Aorta (tissue), 5 donors: ENCODE measurements around the gene PAPPA2. TPM values are rescaled to one million over a fixed set of nuclear protein-coding genes. Genes with fewer than 3 reads are reported as not detected.

Experiments
- ATAC-seq: fragments of 200-7000 bp; cut with Tn5 transposase; one replicate; pipeline ENCODE4 v1.9.1; 2022; ENCODE audit warnings: moderate library complexity; ENCODE audit not compliant: low FRiP score
- DNase-seq, 2 donors: peaks; one replicate each; pipeline ENCODE4 v3.0.0-alpha.2; 2020
- H3K27ac ChIP-seq, 2 donors: one replicate each; pipeline ENCODE4 v1.5.1; 2013; ENCODE audit warnings: low read length in 2 of 2, mild to moderate bottlenecking in 2 of 2, moderate library complexity in 2 of 2, control low read depth in 1 of 2, inconsistent platforms in 1 of 2, low read depth in 1 of 2
- H3K27me3 ChIP-seq, 2 donors: one replicate each; pipeline ENCODE4 v1.6.1; 2013; ENCODE audit warnings: control low read depth in 1 of 2, low read length in 1 of 2, mild to moderate bottlenecking in 1 of 2, moderate library complexity in 1 of 2; ENCODE audit not compliant: insufficient read depth in 2 of 2, control insufficient read depth in 1 of 2
- H3K36me3 ChIP-seq, 2 donors: one replicate each; pipeline ENCODE4 v1.6.1; 2013; ENCODE audit warnings: control low read depth in 1 of 2, low read length in 1 of 2, mild to moderate bottlenecking in 1 of 2; ENCODE audit not compliant: insufficient read depth in 2 of 2, control insufficient read depth in 1 of 2
- H3K4me1 ChIP-seq, 2 donors: one replicate each; pipeline ENCODE4 v1.6.1; 2013; ENCODE audit warnings: low read length in 2 of 2, control low read depth in 1 of 2, mild to moderate bottlenecking in 1 of 2, moderate library complexity in 1 of 2; ENCODE audit not compliant: insufficient read depth in 2 of 2, control insufficient read depth in 1 of 2
- H3K4me3 ChIP-seq, 2 donors: one replicate each; pipeline ENCODE4 v1.5.1; 2013; ENCODE audit warnings: low read length in 2 of 2, control low read depth in 1 of 2, mild to moderate bottlenecking in 1 of 2
- H3K9me3 ChIP-seq: one replicate; pipeline ENCODE4 v1.6.1; 2013; ENCODE audit warnings: mild to moderate bottlenecking, low read length; ENCODE audit not compliant: control insufficient read depth
- WGBS, 2 donors: extraction: QIAGEN DNeasy Blood & Tissue Kit; methylation state at CpG; one replicate each; pipeline ENCODE4 v1.1.7; 2013; 5-methylcytosine and 5-hydroxymethylcytosine counted together
- intact Hi-C, 2 donors: fragments of 100-400 bp; cut with DNase I; formaldehyde crosslinking; loops; one replicate each; pipeline versions ENCODE4 v1.14.2 to v1.15.0; 2022
- polyA plus RNA-seq, 2 donors: library from polyadenylated mRNA; stranded (reverse); fragments of 200-250 nt; gene quantifications; one replicate each; pipeline ENCODE4 v1.2.3, GENCODE V29; 2013
- total RNA-seq, 2 donors: library from RNA; stranded (reverse); fragmentation: NEBNext Ultra II Directional; extraction: Animal tissue kit (Norgen Biotek cat#: 25700); gene quantifications; one replicate each; pipeline ENCODE4 v1.2.1, GENCODE V29; 2021
- donor health status: healthy with polysubstance abuse.
- donor health status: Bipolar disorder and iron deficiency.
- donor health status: DM: no; HTN: no; CAD: no.
- donor health status: DM: no; HTN: no; CAD: no.
- donor health status: DM: yes; HTN: yes; CAD: no.

The PAPPA2 gene
- total and polyA plus RNA-seq, 4 donors: 3.5 to 4.3 TPM; not detected in 2

DNA sequence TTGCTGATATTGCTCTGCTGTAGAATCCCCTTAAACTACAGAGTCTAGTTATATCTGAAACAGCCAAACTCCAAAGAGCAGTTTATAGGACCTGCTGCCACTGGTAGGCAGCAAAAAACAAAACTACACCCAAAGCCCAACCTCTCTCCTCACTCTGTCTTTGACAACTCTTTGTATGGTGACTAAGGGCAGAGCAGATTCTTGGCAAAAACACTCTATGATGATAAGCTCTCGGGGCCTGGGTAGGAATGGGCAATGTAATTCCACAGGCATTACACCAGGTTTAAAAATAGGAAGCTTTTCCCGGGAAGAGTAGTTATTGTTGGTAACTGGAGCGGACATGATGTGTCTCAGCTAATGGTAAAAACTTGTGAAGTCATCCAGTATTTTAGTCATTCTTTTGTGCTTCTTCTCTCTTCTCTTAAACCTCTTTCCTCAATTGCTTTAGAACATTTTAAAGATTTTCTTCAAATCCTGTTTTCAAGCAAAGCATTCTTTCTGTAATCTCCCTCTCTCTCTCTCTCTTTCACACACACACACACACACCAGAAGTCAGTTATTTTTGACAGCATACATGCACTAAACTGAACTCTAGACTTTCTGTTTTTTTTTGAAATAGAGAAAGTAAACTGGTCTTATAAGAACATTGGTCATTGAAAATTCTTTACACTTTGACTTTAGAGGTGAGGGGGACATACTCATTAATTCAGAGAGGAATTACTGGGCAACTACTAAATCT lies 193.5 kb downstream of the PAPPA2 start:
- H3K4me1 ChIP-seq: peaks cover 5% of the 10 kb centered on the region in 2 donors
- peak overlapping the region; percentile 100 for H3K27ac ChIP-seq
- H3K4me3 ChIP-seq: no peak overlapping the region
- DNase-seq (no peak), ATAC-seq (peak; percentile 89)
- no peaks in the 10 kb centered on the region for H3K36me3 ChIP-seq
- no peaks in the 10 kb centered on the region for H3K27me3 ChIP-seq
- WGBS, 2 donors: 0 to 6% methylated on average over 3 of the region's 3 CpGs
- intact Hi-C loops: loop anchor here (5.0 kb wide), 4 partner anchors 36 to 616 kb away; no protein-coding TSS in a partner anchor
- H3K9me3 ChIP-seq: peaks cover 5% of the 10 kb centered on the region

DNA sequence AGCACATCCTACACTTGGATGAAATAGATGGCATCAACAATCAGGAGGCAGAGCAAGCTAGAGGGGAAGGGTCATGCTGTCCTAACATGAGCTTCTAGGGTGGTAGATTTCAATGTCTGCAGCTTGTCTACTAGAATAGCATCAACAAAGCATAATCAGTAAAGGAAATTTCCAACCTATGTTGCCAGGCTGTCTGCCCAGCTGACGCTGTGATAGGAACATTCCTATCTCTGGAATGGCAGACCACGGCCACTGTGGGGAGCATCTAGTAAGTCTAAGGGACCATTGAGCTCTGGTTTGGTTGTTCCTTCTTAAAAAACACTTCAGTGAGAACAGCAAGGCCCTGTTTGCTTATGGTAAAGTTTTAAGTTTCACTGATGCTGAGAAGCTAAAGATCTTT lies 206.8 kb downstream of the PAPPA2 start:
- Histone ChIP-seq H3K4me1 (no peaks in the 10 kb centered on the region), H3K27me3 (no peaks in the 10 kb centered on the region), H3K4me3 (no peak overlapping the region), H3K36me3 (no peaks in the 10 kb centered on the region), H3K27ac (no peak overlapping the region), H3K9me3 (no peaks in the 10 kb centered on the region)
- DNase-seq: no peak
- intact Hi-C loops: no loop called here
- WGBS, 2 donors: 17 to 19% methylated on average over 2 of the region's 2 CpGs
- no peak for ATAC-seq

DNA sequence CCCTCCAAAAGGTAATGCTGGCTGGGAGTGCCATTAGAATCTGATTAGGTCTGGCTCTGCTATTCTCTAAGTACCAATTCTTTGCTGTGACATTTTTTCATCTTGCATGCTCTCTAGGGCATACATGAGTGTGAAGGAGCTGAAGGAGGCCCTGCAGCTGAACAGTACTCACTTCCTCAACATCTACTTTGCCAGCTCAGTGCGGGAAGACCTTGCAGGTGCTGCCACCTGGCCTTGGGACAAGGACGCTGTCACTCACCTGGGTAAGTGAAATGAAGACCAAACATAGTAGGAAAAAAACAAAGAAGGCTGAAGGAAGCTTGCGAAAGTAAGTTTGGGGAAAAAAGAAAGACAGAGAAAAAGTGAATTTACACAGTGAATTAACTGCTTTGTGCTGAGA lies 207.9 kb downstream of the PAPPA2 start:
- intact Hi-C loops: no loop called here
- Histone ChIP-seq H3K27me3 (no peaks in the 10 kb centered on the region), H3K27ac (no peak overlapping the region), H3K36me3 (no peaks in the 10 kb centered on the region), H3K9me3 (no peaks in the 10 kb centered on the region), H3K4me3 (no peak overlapping the region), H3K4me1 (no peaks in the 10 kb centered on the region)
- no peak for DNase-seq
- no peak for ATAC-seq
- 90 to 91% methylated on average over 3 of the region's 3 CpGs for WGBS, 2 donors

DNA sequence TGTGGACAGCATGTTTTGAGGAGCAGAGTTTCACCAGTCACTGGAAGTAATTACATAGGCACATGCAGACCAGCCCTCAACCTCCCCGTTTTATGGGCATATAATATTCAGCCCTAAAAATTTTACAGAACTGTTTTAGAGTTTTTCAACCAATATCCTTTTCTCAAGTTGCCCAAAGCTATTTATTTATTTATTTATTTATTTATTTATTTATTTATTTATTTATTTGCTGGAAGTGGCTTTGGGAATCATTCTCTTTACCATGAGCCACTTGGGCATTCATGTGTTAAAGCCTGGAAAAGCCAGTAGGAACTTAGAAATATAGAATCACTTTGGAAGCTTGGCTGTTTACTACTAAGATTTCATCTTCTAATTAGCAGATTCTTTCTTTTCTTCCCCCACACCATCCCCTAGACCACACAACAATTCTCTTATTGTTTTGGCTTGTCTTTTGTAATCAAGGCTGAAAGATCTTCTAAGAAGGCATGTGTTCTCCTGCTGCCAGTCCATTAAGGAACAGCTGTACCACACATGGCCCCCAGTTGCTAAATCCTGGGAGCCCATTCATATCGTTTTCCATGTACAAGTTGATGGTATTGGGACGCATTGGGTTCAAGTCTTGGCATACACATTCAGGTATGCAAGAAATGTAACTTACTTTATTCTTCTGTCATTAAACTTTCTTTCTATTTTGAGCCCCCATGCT lies 220.0 kb downstream of the PAPPA2 start:
- intact Hi-C loops: no loop called here
- no peak overlapping the region for H3K4me3 ChIP-seq
- H3K27me3 ChIP-seq: no peaks in the 10 kb centered on the region
- no peak for ATAC-seq
- no peaks in the 10 kb centered on the region for H3K4me1 ChIP-seq
- no peaks in the 10 kb centered on the region for H3K36me3 ChIP-seq
- no peak for DNase-seq
- no peak overlapping the region for H3K27ac ChIP-seq
- no peaks in the 10 kb centered on the region for H3K9me3 ChIP-seq
- WGBS, 2 donors: 86 to 90% methylated on average over 3 of the region's 3 CpGs

DNA sequence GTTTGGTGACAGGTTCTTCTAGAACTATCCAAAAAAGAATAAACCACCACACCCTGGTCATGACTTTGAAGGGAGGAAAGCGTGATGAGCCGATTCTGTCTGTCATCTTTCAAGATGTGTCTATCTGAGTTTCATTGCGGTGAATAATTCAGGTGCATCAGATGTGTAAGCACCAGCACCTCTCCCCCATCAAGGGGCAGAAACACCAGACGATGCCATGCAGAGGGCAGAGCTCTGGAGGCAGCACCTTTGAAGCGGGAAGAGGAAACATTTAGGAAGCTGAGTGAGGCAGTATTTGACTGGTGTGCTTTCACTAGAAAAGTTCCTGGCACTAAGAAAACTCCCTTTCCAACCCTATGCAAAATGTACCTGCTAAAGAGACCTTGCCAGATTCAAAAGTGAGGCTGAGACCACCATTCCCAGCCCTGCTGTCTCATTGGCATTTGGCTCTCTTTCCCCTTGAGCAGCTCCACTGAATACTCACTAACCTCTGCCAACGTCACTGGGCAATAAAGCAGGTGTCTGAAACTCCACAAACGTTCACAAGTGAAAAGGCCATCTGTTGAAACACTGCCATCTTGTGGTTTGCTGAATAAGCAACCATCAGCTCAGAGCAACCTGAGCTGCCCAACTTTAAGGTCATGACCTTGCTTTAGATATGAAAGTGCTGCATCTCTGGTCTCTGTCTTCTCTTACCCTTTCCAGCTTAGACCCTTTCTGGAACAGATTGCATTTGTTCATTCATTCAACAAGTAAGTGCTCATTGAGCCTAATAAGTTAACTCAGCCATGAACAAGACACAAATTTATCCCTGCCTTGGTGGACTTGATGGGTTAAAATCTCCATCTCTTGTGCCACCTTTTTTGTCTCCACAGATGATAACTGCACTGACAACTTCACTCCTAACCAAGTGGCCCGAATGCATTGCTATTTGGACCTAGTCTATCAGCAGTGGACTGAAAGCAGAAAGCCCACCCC lies 228.6 kb downstream of the PAPPA2 start:
- intact Hi-C loops: loop anchor here (1.0 to 10.0 kb wide), 7 partner anchors 34 to 317 kb away; no protein-coding TSS in a partner anchor
- H3K27me3 ChIP-seq: no peaks in the 10 kb centered on the region
- no peak overlapping the region for H3K27ac ChIP-seq
- no peaks in the 10 kb centered on the region for H3K36me3 ChIP-seq
- H3K4me1 ChIP-seq: no peaks in the 10 kb centered on the region
- no peak overlapping the region for H3K4me3 ChIP-seq
- DNase-seq (no peak), ATAC-seq (peak; percentile 68)
- no peaks in the 10 kb centered on the region for H3K9me3 ChIP-seq
- 45 to 48% methylated on average over 8 of the region's 8 CpGs for WGBS, 2 donors

DNA sequence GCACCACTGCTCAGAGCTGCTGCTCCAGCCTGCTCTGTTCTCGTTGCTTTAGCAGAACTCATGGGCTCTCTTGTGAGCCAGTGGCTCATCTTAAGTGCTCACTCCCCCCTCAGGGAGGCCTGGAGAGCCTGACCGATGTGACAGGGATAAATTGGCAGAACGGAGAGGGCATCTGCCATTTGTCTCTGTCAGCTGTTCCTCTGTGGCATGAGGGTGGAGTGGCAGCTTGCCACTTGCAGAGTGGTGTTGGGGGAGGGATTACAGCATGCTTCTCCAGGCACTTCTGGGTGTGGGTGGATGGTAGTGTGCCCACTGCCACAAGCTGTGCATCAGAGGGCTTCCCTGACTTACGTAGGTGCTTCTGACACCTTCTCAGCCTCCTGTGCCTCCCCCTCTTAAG lies 229.5 kb downstream of the PAPPA2 start:
- H3K4me1 ChIP-seq: no peaks in the 10 kb centered on the region
- peak; percentile 48 for ATAC-seq
- H3K27me3 ChIP-seq: no peaks in the 10 kb centered on the region
- H3K36me3 ChIP-seq: no peaks in the 10 kb centered on the region
- intact Hi-C loops: loop anchor here (2.0 to 10.0 kb wide), 6 partner anchors 35 to 318 kb away; no protein-coding TSS in a partner anchor
- 7 to 11% methylated on average over 4 of the region's 4 CpGs for WGBS, 2 donors
- no peak for DNase-seq
- H3K27ac ChIP-seq: no peak overlapping the region
- H3K9me3 ChIP-seq: no peaks in the 10 kb centered on the region
- H3K4me3 ChIP-seq: no peak overlapping the region

DNA sequence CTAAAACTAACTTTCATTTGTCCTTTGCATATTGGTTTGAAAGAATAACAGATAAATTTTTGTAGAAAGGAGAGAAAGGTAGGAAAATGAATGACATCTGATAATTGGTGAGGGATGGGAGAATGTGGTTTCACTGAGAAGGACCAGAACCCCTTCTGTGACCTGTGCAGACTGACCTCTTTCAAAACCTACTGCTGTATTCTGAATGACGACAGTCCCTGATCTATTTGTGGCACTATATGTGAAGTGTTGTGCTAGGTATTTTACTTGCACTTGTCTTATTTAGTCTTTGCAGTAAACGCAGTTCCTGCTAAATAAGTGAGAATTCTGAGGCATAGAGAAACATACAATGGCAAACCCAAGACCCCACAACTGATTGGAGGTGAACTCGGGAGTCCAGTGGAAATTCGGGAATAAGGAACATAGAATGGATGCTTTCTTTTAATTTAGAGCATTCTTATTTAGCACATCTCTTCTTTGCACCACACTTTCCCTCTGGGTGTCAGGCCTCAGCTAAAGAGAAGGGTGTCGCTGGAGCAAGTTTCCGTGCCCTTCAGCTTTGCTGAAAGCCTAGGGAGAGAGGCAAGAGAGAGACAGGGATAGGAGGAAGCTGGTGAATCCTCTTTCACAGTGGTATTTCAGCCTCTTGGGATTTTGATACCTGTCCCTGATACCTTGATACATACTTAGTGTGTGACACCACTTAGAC lies 230.2 kb downstream of the PAPPA2 start:
- intact Hi-C loops: loop anchor here (2.0 to 10.0 kb wide), 6 partner anchors 36 to 318 kb away; no protein-coding TSS in a partner anchor

More for the DNA sequence above, 230.2 kb downstream of the PAPPA2 start:
- Histone ChIP-seq H3K4me3 (no peak overlapping the region), H3K27ac (no peak overlapping the region), H3K36me3 (no peaks in the 10 kb centered on the region), H3K9me3 (no peaks in the 10 kb centered on the region), H3K27me3 (no peaks in the 10 kb centered on the region), H3K4me1 (no peaks in the 10 kb centered on the region)
- ATAC-seq (no peak), DNase-seq (no peak)
- 88 to 92% methylated on average over 6 of the region's 6 CpGs for WGBS, 2 donors
